HG03354 (cell line): ENCODE data around the gene PTPRN2.

Source experiments
- ATAC-seq: cut with Tn5 transposase; IDR thresholded peaks from one replicate; pipeline ENCODE4 v1.9.1; 2021; ENCODE audit warnings: mild to moderate bottlenecking; ENCODE audit not compliant: unreplicated experiment, poor library complexity, severe bottlenecking

PTPRN2 gene

DNA sequence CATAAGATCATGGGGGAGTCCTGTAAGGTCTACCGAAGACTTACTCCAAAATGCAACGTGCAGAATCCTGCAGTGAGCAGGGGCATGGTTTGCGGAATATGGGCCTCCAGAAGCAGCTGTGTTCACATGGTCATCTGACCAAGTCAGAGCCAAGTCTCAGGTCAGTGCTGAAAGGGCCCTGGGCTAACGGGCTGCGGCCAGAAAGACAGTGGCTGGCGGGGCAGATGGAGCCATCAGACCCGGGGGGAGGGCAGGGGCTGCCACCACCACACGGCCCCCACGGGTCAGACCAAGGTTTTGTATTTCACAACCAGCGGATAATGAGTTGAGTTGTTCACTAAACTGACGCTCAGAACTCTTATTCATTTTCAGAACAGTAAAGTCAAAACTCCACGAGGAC is 522.3 kb downstream of the PTPRN2 start:
- no peak for ATAC-seq

DNA sequence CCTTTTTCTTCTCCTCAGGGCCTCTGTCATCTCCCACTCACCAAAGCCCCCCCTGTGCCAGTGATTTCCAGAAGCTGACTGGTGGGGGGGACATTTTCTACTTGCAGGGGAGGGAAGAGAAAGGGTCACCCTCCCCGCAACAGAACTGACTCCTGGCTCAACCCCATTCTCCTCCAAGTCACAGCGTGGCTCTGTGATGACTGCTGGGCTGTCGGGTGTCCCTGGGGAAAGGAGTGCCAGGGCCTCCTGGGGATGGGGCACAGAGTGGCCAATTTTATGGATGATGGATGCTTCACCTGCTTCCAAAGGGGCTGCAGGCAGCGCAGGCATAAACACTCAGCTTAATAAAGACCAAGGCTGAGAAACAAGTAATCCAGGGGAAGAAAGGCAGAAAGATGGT is 523.0 kb downstream of the PTPRN2 start:
- ATAC-seq, result no peak

DNA sequence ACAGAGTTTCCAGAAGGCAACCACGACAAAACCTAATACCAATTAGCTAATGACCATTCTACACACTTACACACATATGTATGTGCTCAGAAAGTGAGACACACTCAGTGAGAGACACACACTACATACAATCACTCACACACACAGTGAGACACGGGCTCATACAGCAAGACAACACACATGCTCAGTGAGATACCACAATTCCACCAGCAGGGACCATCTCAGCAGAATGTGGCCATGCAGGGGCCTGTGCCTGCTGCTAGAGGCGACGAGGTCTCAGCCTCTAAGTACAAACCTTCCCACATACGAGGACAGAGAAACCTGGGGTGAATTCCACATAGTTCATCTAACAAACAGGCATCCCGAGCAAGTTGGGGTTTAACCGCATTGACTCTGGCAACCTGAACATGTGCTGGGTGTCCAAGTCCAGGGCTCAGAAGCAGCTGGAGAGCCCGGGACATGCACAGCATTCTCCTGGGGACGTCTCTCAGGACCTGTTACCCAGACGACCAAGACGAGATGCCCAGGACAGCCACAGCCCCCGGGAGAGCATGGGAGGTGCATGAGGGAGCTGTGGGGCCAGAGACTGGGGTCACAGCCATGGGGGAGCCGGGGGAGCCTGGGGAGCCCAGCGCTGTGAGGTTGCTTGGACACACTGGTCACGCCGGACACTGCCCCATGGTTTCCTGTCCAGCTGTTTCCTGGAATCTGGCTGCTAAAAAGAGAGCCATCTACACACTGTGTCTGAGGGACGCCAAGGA is 523.6 kb downstream of the PTPRN2 start:
- ATAC-seq, result no peak

DNA sequence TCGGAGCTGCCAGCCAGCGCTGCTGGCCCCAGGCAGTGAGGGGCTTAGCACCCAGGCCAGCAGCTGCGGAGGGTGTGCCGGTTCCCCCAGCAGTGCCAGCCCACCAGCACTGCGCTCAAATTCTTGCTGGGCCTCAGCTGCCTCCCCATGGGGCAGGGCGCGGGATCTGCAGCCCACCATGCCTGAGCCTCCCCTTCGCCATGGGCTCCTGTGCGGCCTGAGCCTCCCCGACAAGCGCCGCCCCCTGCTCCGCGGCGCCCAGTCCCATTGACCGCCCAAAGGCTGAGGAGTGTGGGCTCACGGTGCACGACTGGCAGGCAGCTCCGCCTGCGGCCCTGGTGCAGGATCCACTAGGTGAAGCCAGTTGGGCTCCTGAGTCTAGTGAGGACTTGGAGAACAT is 525.0 kb downstream of the PTPRN2 start:
- ATAC-seq, result no peak

DNA sequence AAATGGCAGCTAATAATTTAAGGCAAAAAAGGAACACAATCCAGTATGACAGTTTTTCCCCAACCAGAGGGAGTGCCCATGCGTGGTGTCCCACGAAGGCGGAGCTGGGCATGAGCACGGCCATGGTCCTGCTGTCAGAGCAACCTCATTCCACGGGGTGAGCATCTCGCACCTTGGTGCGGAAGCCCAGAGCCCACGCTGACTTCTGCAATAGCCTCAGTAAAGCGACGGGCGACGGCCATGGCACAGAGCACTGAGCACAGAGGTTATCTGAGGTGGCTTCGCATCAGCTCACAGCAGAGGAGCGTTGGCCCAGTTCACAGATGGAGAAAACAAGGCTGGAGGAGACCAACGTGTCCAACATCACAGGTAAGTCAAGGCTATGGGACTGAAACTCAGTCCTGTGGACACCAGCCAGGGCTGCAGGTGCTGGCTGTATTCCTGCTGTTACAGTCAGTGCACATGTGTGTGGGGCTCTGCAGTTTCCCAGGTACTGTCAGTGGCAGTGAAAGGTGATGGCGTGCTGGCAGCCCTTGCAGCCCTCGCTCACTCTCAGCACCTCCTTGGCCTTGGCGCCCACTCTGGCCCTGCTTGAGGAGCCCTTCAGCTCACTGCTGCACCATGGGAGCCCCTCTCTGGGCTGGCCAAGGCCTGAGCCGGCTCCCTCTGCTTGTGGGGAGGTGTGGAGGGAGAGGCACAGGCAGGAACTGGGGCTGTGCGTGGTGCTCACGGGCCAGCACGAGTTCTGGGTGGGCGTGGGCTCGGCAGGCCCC is 525.6 kb downstream of the PTPRN2 start:
- no peak for ATAC-seq

DNA sequence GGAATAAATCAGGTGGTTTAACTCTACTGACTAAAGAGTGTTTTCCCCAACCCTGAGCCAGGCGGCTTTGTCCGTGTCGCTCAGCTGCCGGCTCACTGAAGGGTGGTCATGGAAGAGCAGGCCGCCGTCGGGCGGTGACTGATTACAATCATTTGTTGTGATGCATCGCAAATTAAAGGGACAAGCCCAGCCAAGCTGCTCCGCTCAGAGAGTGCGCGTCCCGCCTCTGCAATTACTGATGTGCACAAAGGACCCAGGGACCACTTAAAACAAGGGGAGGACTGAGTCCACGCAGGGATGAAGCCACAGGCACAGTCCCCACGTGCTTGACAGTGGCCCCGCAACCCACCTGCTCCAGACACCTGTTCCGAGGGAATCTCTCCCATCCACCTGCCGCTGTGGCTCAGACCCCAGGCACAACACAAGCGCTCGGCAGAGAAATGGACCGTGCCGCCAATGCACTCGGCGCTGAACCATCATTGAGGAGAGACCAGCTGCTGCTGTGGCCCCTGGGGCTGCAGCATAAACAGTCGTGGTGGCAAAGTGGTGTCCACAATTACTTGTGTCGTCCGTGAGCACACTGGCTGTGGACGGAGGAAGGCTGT is 526.5 kb downstream of the PTPRN2 start:
- ATAC-seq, result no peak

DNA sequence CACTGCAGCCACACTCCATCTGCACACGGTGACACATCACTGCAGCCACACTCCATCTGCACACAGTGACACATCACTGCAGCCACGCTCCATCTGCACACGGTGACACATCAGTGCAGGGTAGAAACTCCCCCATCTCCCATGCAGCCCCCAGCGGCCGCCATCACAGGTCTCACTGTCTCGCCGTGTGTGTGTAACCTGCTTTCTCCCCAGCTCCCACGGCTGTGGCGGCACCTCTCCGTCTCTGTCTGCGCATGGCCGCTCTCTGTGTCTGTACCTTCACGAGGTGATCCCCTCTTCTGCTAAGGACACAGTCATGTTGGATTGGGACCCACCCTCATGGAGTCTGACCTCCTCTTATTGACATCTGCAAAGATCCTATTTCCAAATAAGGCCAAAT is 527.4 kb downstream of the PTPRN2 start:
- no peak for ATAC-seq

DNA sequence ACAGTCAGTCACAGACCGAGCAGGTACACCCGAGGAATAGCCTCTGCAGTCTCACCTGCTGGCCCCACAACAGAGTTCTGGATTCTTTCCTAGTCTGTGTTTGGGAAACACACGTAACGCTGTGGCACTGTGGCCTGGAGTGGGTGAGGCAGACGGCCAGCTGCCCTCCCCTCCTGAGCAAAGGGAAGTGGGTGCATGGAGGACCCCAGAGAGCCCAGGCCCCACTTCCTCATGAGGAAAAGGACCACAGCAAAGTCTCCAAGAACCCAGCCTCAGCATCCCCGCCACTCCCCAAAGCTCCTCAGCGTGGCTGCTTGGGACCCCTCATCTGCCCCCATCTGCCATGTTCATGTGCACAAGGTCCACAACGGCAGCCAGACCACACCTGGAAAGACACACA is 530.2 kb downstream of the PTPRN2 start:
- ATAC-seq, result no peak

DNA sequence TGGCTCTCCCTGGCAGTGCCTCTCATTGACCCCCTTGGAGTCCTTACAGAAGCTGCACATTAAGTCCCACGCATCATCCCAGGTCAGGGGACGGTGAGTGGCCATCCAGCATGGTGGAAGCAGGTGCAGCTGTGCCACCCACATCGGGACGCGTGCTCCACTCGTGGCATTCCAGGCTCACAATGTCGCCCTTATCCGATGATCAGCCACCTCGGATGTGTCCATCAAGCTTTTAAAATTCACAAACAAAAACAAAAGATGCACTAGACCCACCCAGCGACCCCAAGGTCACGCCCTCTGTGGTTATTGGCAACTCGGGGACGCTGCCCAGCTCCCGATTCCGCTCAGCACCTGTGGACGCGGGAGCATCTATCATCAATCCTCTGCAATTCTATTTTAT is 530.9 kb downstream of the PTPRN2 start:
- ATAC-seq, result no peak

DNA sequence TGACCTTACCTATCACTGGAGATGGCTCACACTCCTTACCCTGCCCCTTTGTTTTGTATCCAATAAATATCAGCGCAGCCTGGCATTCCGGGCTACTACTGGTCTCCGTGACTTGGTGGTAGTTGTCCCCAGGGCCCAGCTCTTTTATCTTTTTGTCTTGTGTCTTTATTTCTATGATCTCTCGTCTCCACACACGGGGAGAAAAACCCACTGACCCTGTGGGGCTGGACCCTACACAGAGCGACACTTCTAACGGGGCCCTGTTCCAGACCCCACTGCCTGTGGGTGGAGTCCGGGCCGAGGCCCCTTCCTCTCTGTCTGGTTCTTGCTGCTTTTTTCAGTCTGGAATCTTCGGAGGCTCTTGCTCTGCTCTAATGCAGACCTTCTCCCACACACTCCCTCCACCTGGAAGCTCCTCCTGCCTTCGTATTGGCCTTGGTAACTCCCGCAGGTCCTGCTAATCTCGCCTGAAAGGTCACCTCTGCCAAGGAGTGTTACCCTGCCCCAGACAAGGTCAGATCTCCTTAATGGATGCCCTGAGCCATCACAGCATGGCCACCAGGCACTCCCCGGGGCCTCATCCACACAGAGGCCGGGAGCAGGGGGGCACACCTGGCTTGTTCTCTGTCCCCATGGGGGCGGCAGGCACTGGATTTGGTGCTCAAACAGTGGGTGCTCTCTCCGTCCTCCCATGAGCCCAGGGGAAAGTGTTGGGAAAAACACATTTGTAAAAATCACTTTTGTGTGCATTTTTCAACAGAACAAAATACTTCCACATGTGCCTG is 531.7 kb downstream of the PTPRN2 start:
- ATAC-seq, result no peak

DNA sequence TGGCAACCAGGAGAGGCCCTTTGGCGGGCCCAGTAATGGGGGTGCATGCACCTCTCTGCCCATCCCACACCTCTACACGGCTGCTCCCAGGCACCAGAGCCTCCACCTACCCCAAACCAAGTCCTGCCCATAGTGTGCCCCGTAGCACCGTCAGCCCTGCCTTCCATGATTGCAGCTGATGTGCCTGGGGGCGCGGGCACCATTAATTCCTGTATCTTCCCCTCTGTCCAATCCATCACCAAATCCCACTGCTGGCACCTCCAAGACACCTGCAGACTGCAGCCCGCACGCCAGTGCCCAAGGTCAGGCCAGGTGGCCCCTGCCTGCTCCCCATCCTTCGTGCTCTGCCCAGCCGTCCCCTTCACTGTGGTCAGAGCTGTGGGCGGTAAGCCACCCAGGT is 533.0 kb downstream of the PTPRN2 start:
- no peak for ATAC-seq

DNA sequence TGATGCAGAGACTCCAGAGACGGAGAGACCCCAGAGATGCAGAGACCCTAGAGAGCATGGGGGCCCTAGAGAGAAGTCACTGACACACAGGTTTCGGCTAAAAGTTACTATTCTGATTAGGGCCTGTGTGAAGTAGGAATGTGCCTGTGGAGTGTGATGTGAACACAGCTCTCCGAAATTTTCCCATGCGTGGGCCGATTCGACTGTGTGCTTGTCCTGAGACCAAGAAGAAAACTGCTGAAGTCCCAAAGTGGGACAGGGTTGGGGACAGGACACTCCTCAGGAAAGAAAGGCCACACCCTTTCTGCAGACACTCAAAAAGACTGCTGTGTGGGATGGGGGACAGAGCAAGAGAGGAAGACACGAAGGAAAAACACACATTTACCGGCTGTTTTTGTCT is 533.5 kb downstream of the PTPRN2 start:
- no peak for ATAC-seq

DNA sequence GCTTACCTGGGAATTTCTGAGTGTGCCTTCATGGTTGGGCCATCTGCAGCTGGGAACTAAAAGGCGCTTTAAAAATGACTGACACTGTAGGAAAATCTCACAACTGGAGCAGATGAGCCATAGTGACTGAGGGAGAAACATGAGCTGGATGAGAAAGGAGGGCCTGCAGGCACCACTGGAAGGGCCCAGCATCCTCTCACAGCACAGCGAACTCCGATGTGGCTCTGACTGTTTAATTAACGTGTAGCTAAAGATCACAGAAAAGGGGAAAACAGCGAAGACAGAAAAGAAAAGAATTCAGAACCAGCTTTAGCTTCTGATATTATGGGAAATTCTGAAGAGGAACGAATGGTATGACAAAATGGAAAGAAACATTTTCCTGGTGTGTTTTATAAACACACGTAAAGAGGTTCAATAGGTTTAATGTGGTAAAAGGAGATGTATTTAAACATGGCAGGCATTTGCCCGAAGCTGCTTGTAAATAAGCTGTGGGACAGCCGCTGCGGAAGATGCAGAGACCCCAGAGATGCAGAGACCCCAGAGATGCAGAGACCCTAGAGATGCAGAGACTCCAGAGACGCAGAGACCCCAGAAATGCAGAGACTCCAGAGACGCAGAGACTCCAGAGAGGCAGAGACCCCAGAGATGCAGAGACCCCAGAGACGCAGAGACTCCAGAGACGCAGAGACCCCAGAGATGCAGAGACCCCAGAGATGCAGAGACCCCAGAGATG is 534.3 kb downstream of the PTPRN2 start:
- ATAC-seq, result no peak

DNA sequence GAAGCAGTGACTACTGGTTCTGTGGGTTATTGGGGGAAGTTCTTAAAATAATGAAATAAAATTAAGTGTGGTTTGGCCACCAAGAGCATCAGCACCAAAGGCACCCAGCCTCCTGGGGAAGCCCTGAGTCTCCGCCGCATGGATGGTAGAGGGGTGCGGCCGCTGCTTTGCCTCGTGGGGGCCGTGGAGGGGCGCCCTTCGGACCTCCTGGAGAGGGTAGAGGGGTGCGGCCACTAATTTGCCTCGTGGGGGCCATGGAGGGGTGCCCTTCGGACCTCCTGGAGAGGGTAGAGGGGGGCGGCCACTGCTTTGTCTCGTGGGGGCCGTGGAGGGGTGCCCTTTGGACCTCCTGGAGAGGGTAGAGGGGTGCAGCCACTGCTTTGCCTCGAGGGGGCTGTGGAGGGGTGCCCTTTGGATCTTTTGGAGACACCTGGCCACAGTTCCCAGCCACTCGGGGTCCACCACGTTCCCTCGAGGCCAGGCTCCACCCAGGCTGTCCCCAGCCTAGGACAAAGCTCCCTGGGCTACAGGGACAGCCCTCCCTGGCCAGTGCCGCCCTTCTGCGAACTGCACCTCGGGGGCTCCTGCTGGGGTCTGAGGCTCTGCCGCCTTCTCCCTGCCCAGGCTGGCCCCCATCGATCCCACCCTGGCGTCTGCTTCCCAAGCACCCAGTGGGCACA is 535.1 kb downstream of the PTPRN2 start:
- ATAC-seq, result no peak

DNA sequence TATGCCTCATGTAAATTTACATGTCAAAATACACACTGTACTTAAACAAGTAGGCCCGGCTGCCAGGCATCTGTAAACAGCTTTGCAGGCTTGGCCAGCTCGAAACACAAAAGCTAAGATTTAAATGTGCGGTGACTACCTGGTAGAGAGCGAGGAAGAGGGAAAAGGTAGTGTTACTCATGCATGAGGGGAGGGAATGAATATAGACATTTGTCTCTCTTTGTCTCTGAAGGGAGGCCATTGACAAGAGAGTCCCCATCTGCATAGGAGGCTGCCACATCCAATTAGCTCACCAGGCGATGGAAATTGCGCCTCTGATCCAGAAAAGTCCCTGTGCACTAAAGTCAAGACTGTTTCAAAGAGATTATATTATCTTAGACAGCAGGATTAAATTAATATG is 535.8 kb downstream of the PTPRN2 start:
- ATAC-seq, result no peak

DNA sequence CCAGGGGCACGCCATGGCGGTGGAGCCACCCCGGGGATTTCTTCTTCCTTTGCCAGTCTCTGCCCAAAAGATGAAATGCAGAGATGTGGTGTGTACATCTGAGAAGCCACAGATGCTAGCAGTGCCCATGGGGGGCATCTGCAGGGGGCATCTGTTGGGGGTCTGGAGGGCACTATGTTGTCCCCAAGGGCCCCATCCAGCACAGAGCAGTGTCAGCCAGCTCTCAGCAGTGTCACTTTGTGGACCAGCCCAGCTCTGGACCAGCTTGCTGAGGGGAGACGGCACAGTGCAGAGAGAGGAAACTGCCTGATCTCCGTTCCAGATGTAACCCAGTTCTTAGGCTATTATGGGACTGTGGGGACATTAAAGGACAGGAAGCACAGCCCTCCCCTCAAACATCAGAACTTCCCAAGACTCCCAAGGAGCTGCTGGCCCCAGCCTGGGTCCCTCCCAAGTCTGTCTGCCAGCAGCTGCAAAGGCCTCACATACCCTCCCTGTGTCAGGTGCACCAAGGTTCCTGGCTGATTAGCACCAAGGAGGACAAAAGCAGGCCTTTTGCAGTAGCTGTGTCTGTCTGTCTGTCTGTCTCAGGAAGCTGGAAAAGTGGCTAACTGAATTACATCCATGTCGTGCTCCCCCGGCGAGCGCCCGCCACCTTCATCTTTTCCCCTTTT is 536.5 kb downstream of the PTPRN2 start:
- ATAC-seq, result no peak

DNA sequence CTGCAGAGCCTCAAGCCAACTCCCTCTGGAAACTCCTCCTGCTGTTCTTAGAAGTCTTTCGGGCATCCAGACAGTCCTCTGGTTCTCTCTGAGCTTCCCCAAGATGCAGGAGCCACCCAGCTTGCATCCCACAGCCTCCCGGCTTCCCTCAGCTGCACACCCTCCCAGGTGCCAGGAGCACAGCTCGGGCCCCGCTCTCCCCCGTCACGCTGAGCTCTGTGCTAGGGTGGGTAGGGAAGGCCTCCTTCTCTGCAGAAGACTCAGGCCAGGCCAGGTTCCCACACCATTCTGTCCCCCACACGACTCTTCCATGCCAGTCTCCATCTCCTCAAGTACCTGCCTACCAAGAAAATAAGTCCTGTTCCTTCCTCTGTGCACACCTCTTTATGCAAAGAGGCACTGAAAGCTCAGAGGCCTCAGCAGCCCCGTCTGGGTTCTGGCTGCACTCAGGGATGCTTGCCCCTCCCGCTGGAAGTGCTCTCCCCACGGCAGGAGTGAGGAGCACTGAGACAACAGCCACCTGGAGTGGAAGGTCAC is 537.1 kb downstream of the PTPRN2 start:
- no peak for ATAC-seq

DNA sequence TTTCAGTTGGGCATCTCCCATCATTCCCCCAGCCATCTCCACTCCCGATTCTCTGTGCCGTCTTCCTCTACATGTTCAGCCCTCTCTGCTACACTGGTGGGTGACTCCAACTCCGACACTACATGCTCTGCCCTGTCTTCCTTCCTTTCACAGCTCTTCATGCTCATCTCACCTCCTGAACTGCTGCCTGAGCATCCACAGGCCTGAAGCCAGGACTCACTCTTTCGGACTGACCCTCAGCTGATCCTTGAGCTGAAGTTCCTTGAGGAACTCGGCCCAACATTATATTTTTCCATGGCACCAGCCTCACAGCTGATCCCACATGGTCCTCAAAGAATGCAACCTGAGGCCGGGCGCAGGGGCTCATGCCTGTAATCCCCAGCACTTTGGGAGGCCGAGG is 538.4 kb downstream of the PTPRN2 start:
- ATAC-seq, result no peak
